K562 (cell line): ENCODE results near the gene SAT1. TPM values are rescaled to one million over a fixed set of nuclear protein-coding genes. Genes with fewer than 3 reads are reported as not detected.
A peak's percentile ranks its signal among the peaks of the same experiment; 100 is the strongest.

Experiments
- ATAC-seq: fragments of 200-7000 bp; cut with Tn5 transposase; 3 replicates; pipeline ENCODE4 v1.9.1; 2020; ENCODE audit warnings: moderate library complexity
- BruUV-seq: library from RNA; stranded (reverse); fragments of 400-500 nt; replicated peaks from 2 replicates; lab custom pipeline; 2021; lab: Mats Ljungman, UMichigan
- CTCF ChIA-PET: fragments of 300-600 bp; formaldehyde crosslinking; extraction: SDS; loops from one replicate; lab custom pipeline; 2021; ENCODE audit warnings: low intra/inter-chr PET ratio; lab: Yijun Ruan, JAX
- POLR2A ChIA-PET: fragments of 300-600, 350-650 bp; sonication (Branson Sonifier 250); formaldehyde crosslinking; extraction: SDS; loops from one replicate; lab custom pipeline; 2021; ENCODE audit warnings: antibody characterized with exemption, inconsistent platforms; lab: Yijun Ruan, JAX
- DNase-seq, 4 experiments: peaks; one replicate each; pipeline versions ENCODE4 v3.0.0 to v3.0.0-alpha.2; 2011 to 2018; ENCODE audit warnings: low spot score in 3 of 4, mixed read lengths in 3 of 4; ENCODE audit errors: extremely low read depth in 1 of 4
- FAIRE-seq: peaks from 2 replicates; lab custom pipeline; 2011; peaks lifted over from hg19 to GRCh38; lab: Jason Lieb, UNC
- H2AFZ ChIP-seq: 2 replicates; pipeline ENCODE4 v1.6.0; 2011; ENCODE audit warnings: low read depth, low read length, control low read depth, inconsistent platforms
- H3K27ac ChIP-seq: fragments of 200-600 bp; 3 replicates; pipeline ENCODE4 v1.8.0; 2011; ENCODE audit warnings: low read depth, mild to moderate bottlenecking, control low read depth, inconsistent platforms, low read length, moderate library complexity, mixed read lengths; ENCODE audit errors: extremely low read depth
- H3K27me3 ChIP-seq, 2 experiments: fragments of 300-600 bp in 1 of 2; 2 replicates in 1 of 2; 3 replicates in 1 of 2; pipeline versions ENCODE4 v1.6.0 to v1.8.0; 2011; ENCODE audit warnings: inconsistent platforms in 2 of 2, low read length in 2 of 2, mild to moderate bottlenecking in 1 of 2, mixed read lengths in 1 of 2, moderate library complexity in 1 of 2; ENCODE audit not compliant: control insufficient read depth in 2 of 2, insufficient read depth in 2 of 2
- H3K36me3 ChIP-seq: fragments of 300-600 bp; 3 replicates; pipeline ENCODE4 v1.8.0; 2011; ENCODE audit warnings: mild to moderate bottlenecking, low read length, inconsistent platforms; ENCODE audit not compliant: control insufficient read depth, insufficient read depth
- H3K4me1 ChIP-seq, 2 experiments: fragments of 200-600 bp in 1 of 2; replicated peaks in 1 of 2; 2 replicates in 1 of 2; 3 replicates in 1 of 2; pipeline versions ENCODE4 v1.5.1 to v1.8.0; 2011; ENCODE audit warnings: inconsistent platforms in 2 of 2, low read length in 2 of 2, mild to moderate bottlenecking in 1 of 2, mixed read lengths in 1 of 2, moderate library complexity in 1 of 2; ENCODE audit not compliant: control insufficient read depth in 2 of 2, insufficient read depth in 2 of 2
- H3K4me2 ChIP-seq: 2 replicates; pipeline ENCODE4 v1.6.1; 2011; ENCODE audit warnings: low read length, control low read depth, inconsistent platforms, mixed read lengths; ENCODE audit not compliant: insufficient read depth
- H3K4me3 ChIP-seq: fragments of 200-600 bp; sonication (generic), shearing (Covaris generic); 2 replicates; pipeline ENCODE4 v1.5.1; 2016; ENCODE audit warnings: control low read depth, inconsistent platforms
- H3K79me2 ChIP-seq: fragments of 200-600 bp; 3 replicates; pipeline ENCODE4 v1.8.0; 2011; ENCODE audit warnings: low read length, inconsistent platforms; ENCODE audit not compliant: control insufficient read depth, insufficient read depth
- H3K9ac ChIP-seq, 2 experiments: 2 replicates each; pipeline versions ENCODE4 v1.6.0 to v1.6.1; 2011; ENCODE audit warnings: low read depth in 2 of 2, low read length in 2 of 2, control low read depth in 1 of 2, inconsistent platforms in 1 of 2, mild to moderate bottlenecking in 1 of 2, mixed read lengths in 1 of 2; ENCODE audit not compliant: insufficient read depth in 1 of 2
- H3K9me1 ChIP-seq: one replicate; pipeline ENCODE4 v1.6.0; 2011; ENCODE audit warnings: inconsistent platforms, mild to moderate bottlenecking, low read length, moderate library complexity; ENCODE audit not compliant: control insufficient read depth, insufficient read depth
- H3K9me3 ChIP-seq: replicated peaks from 2 replicates; pipeline ENCODE4 v1.5.1; 2011; ENCODE audit warnings: low read depth, low read length, inconsistent platforms; ENCODE audit not compliant: control insufficient read depth, insufficient read depth
- H4K20me1 ChIP-seq: replicated peaks from 2 replicates; pipeline ENCODE4 v1.6.1; 2011; ENCODE audit warnings: low read length, inconsistent platforms, mixed read lengths; ENCODE audit not compliant: control insufficient read depth, insufficient read depth
- ASH1L ChIP-seq: fragments of 450-650 bp; IDR thresholded peaks from 2 replicates; pipeline ENCODE4 v1.6.1; 2018; ENCODE audit warnings: borderline replicate concordance, mild to moderate bottlenecking, low read depth; ENCODE audit not compliant: partially characterized antibody
- BMI1 ChIP-seq: fragments of 150-350 bp; IDR thresholded peaks from 2 replicates; pipeline ENCODE4 v1.6.1; 2014; ENCODE audit warnings: low read length
- C11orf30 ChIP-seq: fragments of 450-650 bp; IDR thresholded peaks from 2 replicates; pipeline ENCODE4 v1.6.1; 2016; ENCODE audit warnings: low read depth, mild to moderate bottlenecking
- ELF1 ChIP-seq: fragments of 200-800 bp; sonication (Bioruptor generic); IDR thresholded peaks from 2 replicates; pipeline ENCODE4 v1.6.1; 2016; ENCODE audit warnings: missing genetic modification characterization, missing compliant biosample characterization
- ESRRA ChIP-seq: fragments of 450-650 bp; IDR thresholded peaks from 2 replicates; pipeline ENCODE4 v1.6.1; 2014; ENCODE audit warnings: low read depth, mild to moderate bottlenecking, moderate library complexity, borderline replicate concordance
- ILF3 ChIP-seq: fragments of 450-650 bp; IDR thresholded peaks from 2 replicates; pipeline ENCODE4 v1.6.1; 2018; ENCODE audit warnings: antibody characterized with exemption, mild to moderate bottlenecking, moderate library complexity, borderline replicate concordance
- MBD1 ChIP-seq: fragments of 250-450 bp; sonication (Bioruptor Pico); IDR thresholded peaks from 2 replicates; pipeline ENCODE4 v1.8.0; 2022; ENCODE audit warnings: inconsistent platforms
- MEIS2 ChIP-seq: fragments of 450-650 bp; IDR thresholded peaks from 2 replicates; pipeline ENCODE4 v1.6.1; 2014; ENCODE audit warnings: mild to moderate bottlenecking; ENCODE audit not compliant: partially characterized antibody
- MXI1 ChIP-seq: IDR thresholded peaks from 2 replicates; pipeline ENCODE4 v1.6.1; 2011; ENCODE audit warnings: low read depth, mild to moderate bottlenecking, improper control_type of control experiment, low read length
- NFATC3 ChIP-seq: fragments of 450-650 bp; IDR thresholded peaks from 2 replicates; pipeline ENCODE4 v1.6.1; 2017; ENCODE audit warnings: mild to moderate bottlenecking
- PCBP2 ChIP-seq: fragments of 200-400 bp; formaldehyde crosslinking; IDR thresholded peaks from 2 replicates; pipeline ENCODE4 v1.6.1; 2018; ENCODE audit warnings: low read length, low read depth, mild to moderate bottlenecking, moderate library complexity; ENCODE audit not compliant: poor library complexity, severe bottlenecking
- RREB1 ChIP-seq: fragments of 250-450 bp; sonication (Bioruptor Pico); IDR thresholded peaks from 2 replicates; pipeline ENCODE4 v1.4.0; 2020
- TAF1 ChIP-seq: IDR thresholded peaks from 2 replicates; pipeline ENCODE4 v1.6.1; 2011; ENCODE audit warnings: mild to moderate bottlenecking, low read length, moderate library complexity; ENCODE audit not compliant: insufficient read depth, control insufficient read depth, severe bottlenecking; ENCODE audit errors: extremely low read depth
- ZFP1 ChIP-seq: fragments of 450-650 bp; formaldehyde crosslinking; IDR thresholded peaks from 2 replicates; pipeline ENCODE4 v1.4.0; 2020; ENCODE audit warnings: mild to moderate bottlenecking, mixed read lengths
- ZFPM2 ChIP-seq: fragments of 250-450 bp; sonication (Bioruptor Pico); IDR thresholded peaks from 2 replicates; pipeline ENCODE4 v1.5.1; 2022; ENCODE audit warnings: mild to moderate bottlenecking
- ZNF316 ChIP-seq: fragments of 450-650 bp; IDR thresholded peaks from 2 replicates; pipeline ENCODE4 v1.6.1; 2016
- ZNF41 ChIP-seq: fragments of 250-450 bp; sonication (Bioruptor Pico); conservative IDR thresholded peaks from 2 replicates; pipeline ENCODE4 v1.4.0; 2020; ENCODE audit warnings: mild to moderate bottlenecking
- ZSCAN29 ChIP-seq: fragments of 450-650 bp; IDR thresholded peaks from 2 replicates; pipeline ENCODE4 v1.6.1; 2017
- ZSCAN32 ChIP-seq: fragments of 450-650 bp; formaldehyde crosslinking; IDR thresholded peaks from 2 replicates; pipeline ENCODE4 v1.4.0; 2020; ENCODE audit warnings: mild to moderate bottlenecking, moderate library complexity
- WGBS: fragments of 100-300 bp; shearing (Covaris generic); methylation state at CpG from one replicate; pipeline ENCODE4 v1.1.6; 2016; ENCODE audit warnings: low coverage, mixed read lengths; ENCODE audit not compliant: insufficient coverage; ENCODE audit errors: missing lambda C conversion rate; 5-methylcytosine and 5-hydroxymethylcytosine counted together
- in situ Hi-C: fragments of 300-500 bp; cut with MboI; formaldehyde crosslinking; loops from 4 replicates; pipeline ENCODE4 v1.15.0; 2018; ENCODE audit warnings: inconsistent platforms, mixed read lengths
- intact Hi-C: fragments of 100-400 bp; cut with micrococcal nuclease; formaldehyde crosslinking; loops from 2 replicates; pipeline ENCODE4 v1.14.2; 2022
- polyA plus RNA-seq, 8 experiments: library from polyadenylated mRNA; depleted of rRNA in 4 of 8; stranded (reverse) in 5 of 8; unstranded in 3 of 8; fragments of >200 nt; fragmentation: Nextera tagmentation in 2 of 8; fragmentation: Illumina TruSeq in 1 of 8; extraction: Ambion mirVana in 2 of 8; extraction: Trizol in 1 of 8; gene quantifications; 2 replicates each; pipeline versions ENCODE4 v1.2.1 to v1.2.3, GENCODE V29; 2011 to 2014; ENCODE audit warnings: inconsistent platforms in 1 of 8, missing spikeins in 1 of 8
- total RNA-seq, 7 experiments: library from RNA; depleted of rRNA in 6 of 7; stranded (reverse); fragments of >200 nt in 6 of 7; fragmentation: Illumina TruSeq in 2 of 7; extraction: Trizol in 2 of 7; gene quantifications; 2 replicates each; pipeline versions ENCODE4 v1.2.1 to v1.2.3, GENCODE V29; 2011 to 2021; ENCODE audit warnings: low replicate concordance in 1 of 7

SAT1 gene
- total and polyA plus RNA-seq, 9 of the 15 experiments (the other 6 are each of a cell fraction or from before 2014, with no cell fraction given): 47.4 to 194 (median 74.1) TPM

GRCh38 chrX:23802431-23802830 is 19.5 kb downstream of the SAT1 start:
- Histone ChIP-seq H2AFZ (peak overlapping the region; percentile 45), H3K4me2 (no peak overlapping the region), H3K9ac (no peak overlapping the region), H3K4me1 (peaks cover 0 to 5% of the 10 kb centered on the region in 2 experiments; a peak in 3 of 5 replicates), H3K4me3 (no peak overlapping the region), H4K20me1 (no peaks in the 10 kb centered on the region), H3K9me3 (no peaks in the 10 kb centered on the region), H3K27ac (no peak overlapping the region), H3K79me2 (no peaks in the 10 kb centered on the region), H3K27me3 (no peaks in the 10 kb centered on the region), H3K9me1 (no peaks in the 10 kb centered on the region), H3K36me3 (no peaks in the 10 kb centered on the region)
- POLR2A ChIA-PET: interaction anchor here (0.7 kb wide), 1 partner anchor 19 kb away, joined by 3 read pairs; the partner anchor contains the start of gene SAT1
- FAIRE-seq: no peak
- CTCF ChIA-PET: no interaction called here
- no TSS peak for BruUV-seq
- in situ Hi-C loops (no loop called here), intact Hi-C loops (no loop called here)
- no peak for ATAC-seq
- no peak for DNase-seq
- 36% methylated on average over 5 of the region's 5 CpGs for WGBS
- TF ChIP-seq ZFP1 (CRISPR knock-in tag): no peak
- no peak for TF ChIP-seq MXI1
- no peak for TF ChIP-seq ZFPM2 (CRISPR knock-in tag)
- TF ChIP-seq ZNF41 (CRISPR knock-in tag): no peak
- TF ChIP-seq ELF1 (tag): no peak
- TF ChIP-seq ZNF316: peak; percentile 59
- TF ChIP-seq ESRRA: no peak
- TF ChIP-seq ILF3: no peak
- peak; percentile 57 for TF ChIP-seq C11orf30
- no peak for TF ChIP-seq MBD1 (CRISPR knock-in tag)
- TF ChIP-seq ZSCAN29: no peak
- TF ChIP-seq TAF1: no peak
- TF ChIP-seq ZSCAN32: no peak
- no peak for TF ChIP-seq BMI1
- TF ChIP-seq ASH1L: no peak
- no peak for TF ChIP-seq PCBP2
- no peak for TF ChIP-seq RREB1 (CRISPR knock-in tag)
- no peak for TF ChIP-seq NFATC3
- TF ChIP-seq MEIS2: no peak
